Measurements from ENCODE around the gene LRCH3. TPM values are rescaled to one million over a fixed set of nuclear protein-coding genes. Genes with fewer than 3 reads are reported as not detected.
"Not testable (repeated sequence)": the region's sequence is repeated elsewhere in the genome, so short reads cannot be mapped to it uniquely, and the experiment has no call there.

The LRCH3 gene
- total RNA-seq, 2 donors from 2014 or later = 67.3 to 74.7 TPM

GRCh38 chr3:197913641-197914380 lies 122.8 kb downstream of the LRCH3 start:
- H3K9me3 Mint-ChIP-seq = no peaks in the 10 kb centered on the region
- DNase-seq (ENCODE audit: low spot score) = no peak
- no peaks in the 10 kb centered on the region for H3K36me3 Mint-ChIP-seq
- peaks cover 0 to 10% of the 10 kb centered on the region in 2 donors for H3K4me1 Mint-ChIP-seq (ENCODE audit: low read depth in 2 of 2)
- peak in 1 of 2 donors; percentile 37 for ATAC-seq
- H3K27ac Mint-ChIP-seq = peak overlapping the region; percentile 69
- H3K4me3 Mint-ChIP-seq = peak overlapping the region; percentile 66
- H3K27me3 Mint-ChIP-seq = no peaks in the 10 kb centered on the region

DNA sequence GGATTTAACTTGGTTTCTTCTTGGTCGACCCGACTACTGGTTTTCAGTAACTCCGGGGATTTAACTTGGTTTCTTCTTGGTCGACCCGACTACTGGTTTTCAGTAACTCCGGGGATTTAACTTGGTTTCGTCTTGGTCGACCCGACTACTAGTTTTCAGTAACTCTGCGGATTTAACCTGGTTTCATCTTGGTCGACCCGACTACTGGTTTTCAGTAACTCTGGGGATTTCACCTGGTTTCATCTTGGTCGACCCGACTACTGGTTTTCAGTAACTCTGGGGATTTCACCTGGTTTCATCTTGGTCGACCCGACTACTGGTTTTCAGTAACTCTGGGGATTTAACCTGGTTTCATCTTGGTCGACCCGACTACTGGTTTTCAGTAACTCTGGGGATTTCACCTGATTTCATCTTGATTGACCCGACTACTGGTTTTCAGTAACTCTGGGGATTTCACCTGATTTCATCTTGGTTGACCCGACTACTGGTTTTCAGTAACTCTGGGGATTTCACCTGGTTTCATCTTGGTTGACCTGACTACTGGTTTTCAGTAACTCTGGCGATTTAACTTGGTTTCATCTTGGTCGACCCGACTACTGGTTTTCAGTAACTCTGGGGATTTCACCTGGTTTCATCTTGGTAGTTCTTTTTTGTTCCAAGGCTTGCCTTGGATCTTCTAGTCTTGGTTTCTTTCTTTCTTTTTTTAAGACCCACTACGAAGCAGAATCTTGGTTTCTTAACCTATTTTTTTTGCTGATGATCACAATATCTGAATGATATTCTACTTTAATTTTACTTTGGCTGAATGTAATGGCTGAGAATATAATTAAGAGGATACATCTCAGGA lies 130.6 kb downstream of the LRCH3 start:
- not testable (repeated sequence) for H3K36me3 Mint-ChIP-seq; H3K9me3 Mint-ChIP-seq; H3K27me3 Mint-ChIP-seq; ATAC-seq; H3K4me1 Mint-ChIP-seq (ENCODE audit: low read depth in 2 of 2); DNase-seq (ENCODE audit: low spot score); H3K27ac Mint-ChIP-seq
- H3K4me3 Mint-ChIP-seq = peak overlapping the region; percentile 29

GRCh38 chr3:197926418-197926817 lies 135.4 kb downstream of the LRCH3 start:
- DNase-seq (ENCODE audit: low spot score) (no peak), ATAC-seq (no peak)
- Mint-ChIP-seq H3K27ac (no peak overlapping the region), H3K9me3 (no peaks in the 10 kb centered on the region), H3K27me3 (no peaks in the 10 kb centered on the region), H3K4me3 (no peak overlapping the region), H3K4me1 (ENCODE audit: low read depth in 2 of 2) (peaks cover 3 to 7% of the 10 kb centered on the region in 2 donors), H3K36me3 (peaks cover 5% of the 10 kb centered on the region)

GRCh38 chr3:197927578-197927977 lies 136.5 kb downstream of the LRCH3 start:
- not testable (repeated sequence) for H3K36me3 Mint-ChIP-seq; H3K4me1 Mint-ChIP-seq (ENCODE audit: low read depth in 2 of 2); ATAC-seq; DNase-seq (ENCODE audit: low spot score); H3K9me3 Mint-ChIP-seq; H3K4me3 Mint-ChIP-seq; H3K27me3 Mint-ChIP-seq; H3K27ac Mint-ChIP-seq

DNA sequence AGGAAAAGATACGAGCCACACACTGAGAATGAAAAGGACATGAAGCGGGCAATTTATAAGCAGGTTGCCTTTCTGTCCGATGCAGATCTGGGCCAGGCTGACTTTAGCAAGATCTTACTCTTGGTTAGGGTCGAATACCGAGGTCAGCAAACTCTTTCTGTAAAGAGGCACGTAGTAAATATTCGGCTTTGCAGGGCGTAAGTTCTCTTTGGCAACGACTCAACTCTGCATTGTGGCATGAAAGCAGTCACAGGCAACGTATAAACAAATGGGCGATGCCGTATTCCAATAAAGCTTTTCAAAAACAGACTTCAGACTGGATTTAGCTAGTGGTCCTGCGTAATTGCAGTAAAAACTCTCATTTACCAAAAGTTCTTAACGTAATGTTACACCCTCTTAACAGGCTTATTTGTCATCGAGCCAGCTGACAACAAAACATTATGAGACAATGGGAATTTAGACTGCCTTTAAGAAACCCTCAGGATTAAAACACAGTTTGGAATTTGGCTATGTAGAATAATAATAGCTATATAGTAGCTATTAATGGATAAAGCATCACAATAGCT lies 145.8 kb downstream of the LRCH3 start:
- Mint-ChIP-seq H3K27me3 (no peaks in the 10 kb centered on the region), H3K4me1 (ENCODE audit: low read depth in 2 of 2) (peaks cover 3 to 6% of the 10 kb centered on the region in 2 donors), H3K9me3 (no peaks in the 10 kb centered on the region), H3K36me3 (peaks cover 4% of the 10 kb centered on the region), H3K4me3 (no peak overlapping the region), H3K27ac (no peak overlapping the region)
- DNase-seq (ENCODE audit: low spot score) (no peak), ATAC-seq (no peak)

Other genes with a start within 250 kb of the LRCH3 start
- gene BDH1, start 235.3 kb upstream of the LRCH3 start, total RNA-seq = 100 to 1,000 TPM in 1 of 2 donors, 10 to 100 TPM in 1; 62.4 to 136 TPM
- gene RUBCN, start 54.4 kb upstream of the LRCH3 start, total RNA-seq = 10 to 100 TPM; 42.7 to 59.7 TPM
- gene FYTTD1, start 41.4 kb upstream of the LRCH3 start, total RNA-seq = 10 to 100 TPM; 36.0 to 66.1 TPM
- gene RPL35A, start 158.9 kb downstream of the LRCH3 start, total RNA-seq = 100 to 1,000 TPM; 683 to 726 TPM
- 1 to 10 TPM; 2.6 to 4.2 TPM for gene LMLN, start 169.0 kb downstream of the LRCH3 start, total RNA-seq